ENCODE data around the gene SECISBP2.

DNA sequence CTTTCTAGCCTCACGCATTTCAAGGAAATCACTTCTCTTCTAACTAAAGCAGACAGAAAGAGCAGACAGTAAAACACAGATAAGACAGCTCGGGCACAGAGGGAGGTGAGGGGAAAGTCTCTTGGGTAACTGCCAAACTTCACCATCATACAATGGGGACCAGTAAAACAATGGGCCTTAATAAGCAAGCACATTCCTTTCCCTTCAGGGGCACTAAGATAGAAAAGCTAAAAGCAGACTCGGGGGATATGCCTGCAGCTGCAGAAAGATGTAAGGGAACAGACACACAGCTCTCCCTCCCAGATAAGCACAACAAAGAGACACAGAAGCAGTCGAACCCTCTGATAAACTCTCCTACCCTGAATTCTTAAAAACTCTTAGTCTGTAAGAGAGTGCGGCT is 22.9 kb upstream of the SECISBP2 start:
- TF ChIP-seq, protein P1, sequence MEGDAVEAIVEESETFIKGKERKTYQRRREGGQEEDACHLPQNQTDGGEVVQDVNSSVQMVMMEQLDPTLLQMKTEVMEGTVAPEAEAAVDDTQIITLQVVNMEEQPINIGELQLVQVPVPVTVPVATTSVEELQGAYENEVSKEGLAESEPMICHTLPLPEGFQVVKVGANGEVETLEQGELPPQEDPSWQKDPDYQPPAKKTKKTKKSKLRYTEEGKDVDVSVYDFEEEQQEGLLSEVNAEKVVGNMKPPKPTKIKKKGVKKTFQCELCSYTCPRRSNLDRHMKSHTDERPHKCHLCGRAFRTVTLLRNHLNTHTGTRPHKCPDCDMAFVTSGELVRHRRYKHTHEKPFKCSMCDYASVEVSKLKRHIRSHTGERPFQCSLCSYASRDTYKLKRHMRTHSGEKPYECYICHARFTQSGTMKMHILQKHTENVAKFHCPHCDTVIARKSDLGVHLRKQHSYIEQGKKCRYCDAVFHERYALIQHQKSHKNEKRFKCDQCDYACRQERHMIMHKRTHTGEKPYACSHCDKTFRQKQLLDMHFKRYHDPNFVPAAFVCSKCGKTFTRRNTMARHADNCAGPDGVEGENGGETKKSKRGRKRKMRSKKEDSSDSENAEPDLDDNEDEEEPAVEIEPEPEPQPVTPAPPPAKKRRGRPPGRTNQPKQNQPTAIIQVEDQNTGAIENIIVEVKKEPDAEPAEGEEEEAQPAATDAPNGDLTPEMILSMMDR (IDR thresholded peaks at IDR 0.05; ENCODE audit: low read depth, low read length) = no peak
- TF ChIP-seq POLR2A (IDR thresholded peaks at IDR 0.05; ENCODE audit: extremely low read depth, insufficient read length) = no peak

All from NB4 (cell line).